Forelimb muscle (tissue), 1 donor: ENCODE results near the gene SLF2. TPM values are rescaled to one million over a fixed set of nuclear protein-coding genes. Genes with fewer than 3 reads are reported as not detected.
A peak's percentile ranks its signal among the peaks of the same experiment; 100 is the strongest.

Source experiments
- DNase-seq: peaks from one replicate; pipeline ENCODE4 v3.0.0-alpha.2; 2013; ENCODE audit warnings: low read depth
- polyA plus RNA-seq: library from polyadenylated mRNA; unstranded; fragments of 120-200 nt; gene quantifications from one replicate; pipeline ENCODE4 v1.2.1, GENCODE V29; 2013; ENCODE audit not compliant: insufficient read length

SLF2 gene
- polyA plus RNA-seq, 1 donor, result 87.6 TPM

GRCh38 chr10:100980711-100981110, 67.9 kb downstream of the SLF2 start:
- no peak for DNase-seq

GRCh38 chr10:100981178-100981772, 68.5 kb downstream of the SLF2 start:
- DNase-seq, result no peak

- no peak for DNase-seq
Observed at GRCh38 chr10:100982916-100983830, 70.4 kb downstream of the SLF2 start.

- DNase-seq, result no peak
Observed at GRCh38 chr10:100983868-100984671, 71.3 kb downstream of the SLF2 start.

- DNase-seq, result no peak
Observed at GRCh38 chr10:100984672-100985177, 72.0 kb downstream of the SLF2 start.

- no peak for DNase-seq
Observed at GRCh38 chr10:100985336-100985735, 72.6 kb downstream of the SLF2 start.

GRCh38 chr10:100986623-100986951, 73.8 kb downstream of the SLF2 start:
- no peak for DNase-seq

GRCh38 chr10:100986952-100987684, 74.4 kb downstream of the SLF2 start, which contains the start of the genes MRPL43 and TWNK:
MRPL43 (minus strand) TSS chr10:100987497; CDS start chr10:100987443, 54 bp downstream.
TWNK (plus strand) TSS chr10:100987543; CDS start chr10:100988211, 668 bp downstream.
- DNase-seq, result peak; percentile 44

GRCh38 chr10:100987685-100988049, 74.9 kb downstream of the SLF2 start:
- DNase-seq, result no peak

GRCh38 chr10:100988166-100988565, 75.4 kb downstream of the SLF2 start:
- DNase-seq, result no peak

- DNase-seq, result no peak
Observed at GRCh38 chr10:100989088-100989487, 76.3 kb downstream of the SLF2 start.

GRCh38 chr10:100993986-100994708, 81.4 kb downstream of the SLF2 start:
- no peak for DNase-seq

GRCh38 chr10:100995181-100995580, 82.4 kb downstream of the SLF2 start:
- DNase-seq, result no peak

- DNase-seq, result no peak
Observed at GRCh38 chr10:100996678-100997359, 84.1 kb downstream of the SLF2 start.

GRCh38 chr10:100997360-100998182, 84.8 kb downstream of the SLF2 start:
- no peak for DNase-seq

GRCh38 chr10:100998183-100998990, 85.6 kb downstream of the SLF2 start:
- no peak for DNase-seq

- DNase-seq, result no peak
Observed at GRCh38 chr10:100998991-100999741, 86.4 kb downstream of the SLF2 start.

GRCh38 chr10:100999742-101000126, 87.0 kb downstream of the SLF2 start, which contains the start of gene LZTS2:
LZTS2 (plus strand) TSS chr10:100999808; CDS start chr10:101002539, 2,731 bp downstream.
- DNase-seq, result no peak
